ENCODE results near the gene KCND1. TPM values are rescaled to one million over a fixed set of nuclear protein-coding genes. Genes with fewer than 3 reads are reported as not detected.

Gene KCND1
- total and polyA plus RNA-seq, 10 of the 15 experiments (the other 5 are each of a cell fraction or from before 2014, with no cell fraction given), result 0.02 to 1.0 (median 0.39) TPM

DNA sequence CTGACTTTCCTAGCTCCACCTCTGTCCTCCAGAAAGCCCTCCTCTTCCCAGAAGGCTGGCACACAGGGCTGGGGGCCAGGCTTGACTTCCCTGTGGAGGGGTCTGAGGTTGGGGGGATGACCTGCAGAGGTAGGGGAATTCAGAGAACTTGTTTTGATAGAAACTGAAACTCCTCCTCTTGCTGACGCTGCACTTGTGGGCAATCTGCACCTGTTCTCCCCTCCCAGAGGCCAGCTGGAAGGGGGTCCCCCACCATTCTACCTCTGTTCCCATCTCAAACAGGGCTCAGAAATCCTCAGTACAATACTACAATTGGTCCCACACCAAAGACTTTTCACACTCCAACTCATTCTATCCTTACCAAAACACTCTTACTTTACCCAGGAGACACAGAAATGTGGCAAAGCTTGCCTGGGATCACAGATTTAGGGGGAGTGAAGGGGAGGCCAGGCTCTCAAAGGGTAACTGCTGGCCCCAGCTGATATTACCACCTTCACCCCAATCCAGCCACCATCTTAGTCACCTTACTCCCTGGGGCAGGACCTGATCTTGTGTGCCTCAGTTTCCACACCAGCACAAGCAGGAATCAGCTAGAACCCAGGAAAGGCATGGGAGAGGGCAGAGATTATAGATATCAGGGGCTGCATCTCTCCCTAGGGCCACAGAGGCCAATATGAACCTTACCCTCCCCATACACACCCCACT, 32.8 kb downstream of the KCND1 start (continued):
- TF ChIP-seq, protein P1, sequence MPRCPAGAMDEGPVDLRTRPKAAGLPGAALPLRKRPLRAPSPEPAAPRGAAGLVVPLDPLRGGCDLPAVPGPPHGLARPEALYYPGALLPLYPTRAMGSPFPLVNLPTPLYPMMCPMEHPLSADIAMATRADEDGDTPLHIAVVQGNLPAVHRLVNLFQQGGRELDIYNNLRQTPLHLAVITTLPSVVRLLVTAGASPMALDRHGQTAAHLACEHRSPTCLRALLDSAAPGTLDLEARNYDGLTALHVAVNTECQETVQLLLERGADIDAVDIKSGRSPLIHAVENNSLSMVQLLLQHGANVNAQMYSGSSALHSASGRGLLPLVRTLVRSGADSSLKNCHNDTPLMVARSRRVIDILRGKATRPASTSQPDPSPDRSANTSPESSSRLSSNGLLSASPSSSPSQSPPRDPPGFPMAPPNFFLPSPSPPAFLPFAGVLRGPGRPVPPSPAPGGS (IDR thresholded peaks at IDR 0.05; ENCODE audit: borderline replicate concordance, insufficient read depth, low read depth, low read length, poor library complexity, severe bottlenecking), result peak; percentile 53
- TF ChIP-seq, protein P2, sequence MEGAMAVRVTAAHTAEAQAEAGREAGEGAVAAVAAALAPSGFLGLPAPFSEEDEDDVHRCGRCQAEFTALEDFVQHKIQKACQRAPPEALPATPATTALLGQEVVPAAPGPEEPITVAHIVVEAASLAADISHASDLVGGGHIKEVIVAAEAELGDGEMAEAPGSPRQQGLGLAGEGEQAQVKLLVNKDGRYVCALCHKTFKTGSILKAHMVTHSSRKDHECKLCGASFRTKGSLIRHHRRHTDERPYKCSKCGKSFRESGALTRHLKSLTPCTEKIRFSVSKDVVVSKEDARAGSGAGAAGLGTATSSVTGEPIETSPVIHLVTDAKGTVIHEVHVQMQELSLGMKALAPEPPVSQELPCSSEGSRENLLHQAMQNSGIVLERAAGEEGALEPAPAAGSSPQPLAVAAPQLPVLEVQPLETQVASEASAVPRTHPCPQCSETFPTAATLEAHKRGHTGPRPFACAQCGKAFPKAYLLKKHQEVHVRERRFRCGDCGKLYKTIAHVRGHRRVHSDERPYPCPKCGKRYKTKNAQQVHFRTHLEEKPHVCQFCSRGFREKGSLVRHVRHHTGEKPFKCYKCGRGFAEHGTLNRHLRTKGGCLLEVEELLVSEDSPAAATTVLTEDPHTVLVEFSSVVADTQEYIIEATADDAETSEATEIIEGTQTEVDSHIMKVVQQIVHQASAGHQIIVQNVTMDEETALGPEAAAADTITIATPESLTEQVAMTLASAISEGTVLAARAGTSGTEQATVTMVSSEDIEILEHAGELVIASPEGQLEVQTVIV (IDR thresholded peaks at IDR 0.05; ENCODE audit: borderline replicate concordance, partially characterized antibody), result no peak
- 0 out of 2 replicates have a peak, but pooled peaks have one; percentile 24 for TF ChIP-seq YY1 (IDR thresholded peaks at IDR 0.05; ENCODE audit: low read depth, low read length)
- TF ChIP-seq, protein P3, sequence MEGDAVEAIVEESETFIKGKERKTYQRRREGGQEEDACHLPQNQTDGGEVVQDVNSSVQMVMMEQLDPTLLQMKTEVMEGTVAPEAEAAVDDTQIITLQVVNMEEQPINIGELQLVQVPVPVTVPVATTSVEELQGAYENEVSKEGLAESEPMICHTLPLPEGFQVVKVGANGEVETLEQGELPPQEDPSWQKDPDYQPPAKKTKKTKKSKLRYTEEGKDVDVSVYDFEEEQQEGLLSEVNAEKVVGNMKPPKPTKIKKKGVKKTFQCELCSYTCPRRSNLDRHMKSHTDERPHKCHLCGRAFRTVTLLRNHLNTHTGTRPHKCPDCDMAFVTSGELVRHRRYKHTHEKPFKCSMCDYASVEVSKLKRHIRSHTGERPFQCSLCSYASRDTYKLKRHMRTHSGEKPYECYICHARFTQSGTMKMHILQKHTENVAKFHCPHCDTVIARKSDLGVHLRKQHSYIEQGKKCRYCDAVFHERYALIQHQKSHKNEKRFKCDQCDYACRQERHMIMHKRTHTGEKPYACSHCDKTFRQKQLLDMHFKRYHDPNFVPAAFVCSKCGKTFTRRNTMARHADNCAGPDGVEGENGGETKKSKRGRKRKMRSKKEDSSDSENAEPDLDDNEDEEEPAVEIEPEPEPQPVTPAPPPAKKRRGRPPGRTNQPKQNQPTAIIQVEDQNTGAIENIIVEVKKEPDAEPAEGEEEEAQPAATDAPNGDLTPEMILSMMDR (IDR thresholded peaks at IDR 0.05 in 2 of 3, conservative IDR thresholded peaks at IDR 0.05 in 1 of 3; ENCODE audit: control insufficient read depth in 2 of 3, extremely low read depth in 1 of 3, insufficient read depth in 1 of 3, low read depth in 3 of 3, low read length in 3 of 3), result no peak
- peak; percentile 84 for TF ChIP-seq IRF4 (IDR thresholded peaks at IDR 0.05; ENCODE audit: low read depth, low read length)
- TF ChIP-seq MYC (IDR thresholded peaks at IDR 0.05; ENCODE audit: insufficient read depth, insufficient read length, insufficient replicate concordance, low read length, severe bottlenecking), result no peak
- peak; percentile 62 to 63; a peak in 3 of 4 replicates for TF ChIP-seq BHLHE40 (IDR thresholded peaks at IDR 0.05; ENCODE audit: borderline replicate concordance in 1 of 2, low read depth in 2 of 2, low read length in 1 of 2)
- TF ChIP-seq, protein P4, sequence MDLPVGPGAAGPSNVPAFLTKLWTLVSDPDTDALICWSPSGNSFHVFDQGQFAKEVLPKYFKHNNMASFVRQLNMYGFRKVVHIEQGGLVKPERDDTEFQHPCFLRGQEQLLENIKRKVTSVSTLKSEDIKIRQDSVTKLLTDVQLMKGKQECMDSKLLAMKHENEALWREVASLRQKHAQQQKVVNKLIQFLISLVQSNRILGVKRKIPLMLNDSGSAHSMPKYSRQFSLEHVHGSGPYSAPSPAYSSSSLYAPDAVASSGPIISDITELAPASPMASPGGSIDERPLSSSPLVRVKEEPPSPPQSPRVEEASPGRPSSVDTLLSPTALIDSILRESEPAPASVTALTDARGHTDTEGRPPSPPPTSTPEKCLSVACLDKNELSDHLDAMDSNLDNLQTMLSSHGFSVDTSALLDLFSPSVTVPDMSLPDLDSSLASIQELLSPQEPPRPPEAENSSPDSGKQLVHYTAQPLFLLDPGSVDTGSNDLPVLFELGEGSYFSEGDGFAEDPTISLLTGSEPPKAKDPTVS (IDR thresholded peaks at IDR 0.05; ENCODE audit: low read depth, low read length), result no peak
- no peak for TF ChIP-seq HDAC6 (IDR thresholded peaks at IDR 0.05; ENCODE audit: unreplicated experiment)
- TF ChIP-seq EED (IDR thresholded peaks at IDR 0.05; ENCODE audit: low read depth), result peak; percentile 91
- peak; percentile 91 for TF ChIP-seq RUNX3 (IDR thresholded peaks at IDR 0.05; ENCODE audit: low read length)
- peak; percentile 41; the same call in 1 of the 2 replicates for TF ChIP-seq ZNF384 (IDR thresholded peaks at IDR 0.05; ENCODE audit: borderline replicate concordance, low read depth, low read length)
- peak; percentile 70; the same call in 1 of the 2 replicates for TF ChIP-seq MTA3 (IDR thresholded peaks at IDR 0.05; ENCODE audit: borderline replicate concordance, low read length)
- TF ChIP-seq TBL1XR1 (IDR thresholded peaks at IDR 0.05; ENCODE audit: low read depth, low read length), result peak; percentile 92
- no peak for TF ChIP-seq SUPT20H (IDR thresholded peaks at IDR 0.05; ENCODE audit: borderline replicate concordance, control insufficient read depth, low read depth, low read length)
- peak; percentile 79 for TF ChIP-seq MTA2 (IDR thresholded peaks at IDR 0.05; ENCODE audit: low read depth)
- TF ChIP-seq POLR2AphosphoS5 (IDR thresholded peaks at IDR 0.05; ENCODE audit: low read length), result no peak
- no peak; the same call in 1 of the 2 replicates for TF ChIP-seq TARDBP (IDR thresholded peaks at IDR 0.05; ENCODE audit: borderline replicate concordance)
- no peak for TF ChIP-seq RAD21 (IDR thresholded peaks at IDR 0.05; ENCODE audit: insufficient read depth, low read depth, low read length)
- TF ChIP-seq EP300 (IDR thresholded peaks at IDR 0.05; ENCODE audit: borderline replicate concordance in 1 of 2, control insufficient read depth in 1 of 2, low read depth in 2 of 2, low read length in 2 of 2), result peak; percentile 97 to 98
- peak; percentile 58; the same call in 1 of the 2 replicates for TF ChIP-seq MYB (IDR thresholded peaks at IDR 0.05; ENCODE audit: borderline replicate concordance, low read depth, low read length)
- peak; percentile 89 for TF ChIP-seq NR2F1 (conservative IDR thresholded peaks at IDR 0.05)

Data from GM12878 (cell line).